Liver (tissue), 9 donors: ENCODE data around the gene PBOV1. TPM values are rescaled to one million over a fixed set of nuclear protein-coding genes. Genes with fewer than 3 reads are reported as not detected.

Source experiments
- DNase-seq: peaks from one replicate; pipeline ENCODE4 v3.0.0-alpha.2; 2017; ENCODE audit warnings: low spot score
- H3K27ac ChIP-seq, 2 donors: one replicate each; pipeline ENCODE4 v1.7.0; 2013; ENCODE audit warnings: inconsistent platforms in 2 of 2, low read length in 2 of 2, control low read depth in 1 of 2, low read depth in 1 of 2, mild to moderate bottlenecking in 1 of 2
- H3K27me3 ChIP-seq, 4 donors: one replicate each; pipeline versions ENCODE4 v1.6.1 to v1.7.0; 2013; ENCODE audit warnings: low read length in 3 of 4, inconsistent platforms in 1 of 4, mild to moderate bottlenecking in 1 of 4, moderate library complexity in 1 of 4; ENCODE audit not compliant: control insufficient read depth in 4 of 4, insufficient read depth in 4 of 4
- H3K36me3 ChIP-seq, 4 donors: one replicate each; pipeline versions ENCODE4 v1.6.1 to v1.7.0; 2013; ENCODE audit warnings: low read length in 3 of 4, mild to moderate bottlenecking in 3 of 4, low read depth in 1 of 4, moderate library complexity in 1 of 4; ENCODE audit not compliant: control insufficient read depth in 4 of 4, insufficient read depth in 3 of 4
- H3K4me1 ChIP-seq, 4 donors: one replicate each; pipeline versions ENCODE4 v1.6.1 to v1.7.0; 2013; ENCODE audit warnings: low read length in 3 of 4, mild to moderate bottlenecking in 3 of 4, moderate library complexity in 1 of 4; ENCODE audit not compliant: control insufficient read depth in 4 of 4, insufficient read depth in 4 of 4
- H3K4me3 ChIP-seq, 3 donors: one replicate each; pipeline versions ENCODE4 v1.6.1 to v1.7.0; 2013; ENCODE audit warnings: low read length in 3 of 3, control low read depth in 1 of 3, low read depth in 1 of 3, mild to moderate bottlenecking in 1 of 3
- H3K9ac ChIP-seq, 2 donors: one replicate each; pipeline ENCODE4 v1.7.0; 2013; ENCODE audit warnings: low read length in 2 of 2, mild to moderate bottlenecking in 2 of 2, moderate library complexity in 2 of 2, control low read depth in 1 of 2, low read depth in 1 of 2
- H3K9me3 ChIP-seq, 4 donors: one replicate each; pipeline versions ENCODE4 v1.6.1 to v1.7.0; 2013; ENCODE audit warnings: low read length in 3 of 4; ENCODE audit not compliant: control insufficient read depth in 4 of 4
- ATF3 ChIP-seq: IDR thresholded peaks from 2 replicates; pipeline ENCODE4 v1.6.1; 2016; ENCODE audit warnings: antibody characterized with exemption
- CTCF ChIP-seq: fragments of 150-350 bp; IDR thresholded peaks from 2 replicates; pipeline ENCODE4 v1.5.1; 2017; ENCODE audit warnings: improper control_type of control experiment, low read depth, low read length; ENCODE audit not compliant: missing input control
- EGR1 ChIP-seq, 2 donors: IDR thresholded peaks; 2 replicates each; pipeline ENCODE4 v1.6.1; 2016 to 2018; ENCODE audit warnings: antibody characterized with exemption in 2 of 2, low read depth in 2 of 2
- FOXA1 ChIP-seq: IDR thresholded peaks from 2 replicates; pipeline ENCODE4 v1.6.1; 2016; ENCODE audit warnings: antibody characterized with exemption
- FOXA2 ChIP-seq: IDR thresholded peaks from 2 replicates; pipeline ENCODE4 v1.6.1; 2016; ENCODE audit warnings: antibody characterized with exemption
- GABPA ChIP-seq, 2 donors: IDR thresholded peaks in 1 of 2; conservative IDR thresholded peaks in 1 of 2; 2 replicates each; pipeline ENCODE4 v1.6.1; 2016; ENCODE audit warnings: antibody characterized with exemption in 2 of 2, mild to moderate bottlenecking in 1 of 2, moderate library complexity in 1 of 2
- HNF4A ChIP-seq, 2 donors: conservative IDR thresholded peaks; 2 replicates each; pipeline ENCODE4 v1.6.1; 2016; ENCODE audit warnings: antibody characterized with exemption in 2 of 2, mild to moderate bottlenecking in 2 of 2
- HNF4G ChIP-seq: IDR thresholded peaks from 2 replicates; pipeline ENCODE4 v1.6.1; 2016; ENCODE audit warnings: antibody characterized with exemption
- JUND ChIP-seq, 2 donors: IDR thresholded peaks; 2 replicates each; pipeline ENCODE4 v1.6.1; 2016; ENCODE audit warnings: antibody characterized with exemption in 2 of 2
- MAX ChIP-seq: IDR thresholded peaks from 2 replicates; pipeline ENCODE4 v1.6.1; 2016; ENCODE audit warnings: antibody characterized with exemption
- NR2F2 ChIP-seq: IDR thresholded peaks from 2 replicates; pipeline ENCODE4 v1.6.1; 2016; ENCODE audit warnings: antibody characterized with exemption
- RAD21 ChIP-seq, 2 donors: IDR thresholded peaks; 2 replicates each; pipeline ENCODE4 v1.6.1; 2016; ENCODE audit warnings: antibody characterized with exemption in 2 of 2, mild to moderate bottlenecking in 2 of 2
- REST ChIP-seq: IDR thresholded peaks from 2 replicates; pipeline ENCODE4 v1.6.1; 2016; ENCODE audit warnings: antibody characterized with exemption, mild to moderate bottlenecking
- RXRA ChIP-seq, 2 donors: IDR thresholded peaks; 2 replicates each; pipeline ENCODE4 v1.6.1; 2017 to 2018; ENCODE audit warnings: antibody characterized with exemption in 2 of 2, mild to moderate bottlenecking in 1 of 2
- SP1 ChIP-seq: IDR thresholded peaks from 2 replicates; pipeline ENCODE4 v1.6.1; 2018; ENCODE audit warnings: antibody characterized with exemption, mild to moderate bottlenecking
- TAF1 ChIP-seq: conservative IDR thresholded peaks from 2 replicates; pipeline ENCODE4 v1.6.1; 2016; ENCODE audit warnings: antibody characterized with exemption, mild to moderate bottlenecking
- YY1 ChIP-seq: IDR thresholded peaks from 2 replicates; pipeline ENCODE4 v1.6.1; 2016; ENCODE audit warnings: antibody characterized with exemption, mild to moderate bottlenecking
- ZBTB33 ChIP-seq: IDR thresholded peaks from 2 replicates; pipeline ENCODE4 v1.6.1; 2016; ENCODE audit warnings: antibody characterized with exemption
- WGBS: extraction: QIAGEN DNeasy Blood & Tissue Kit; methylation state at CpG from one replicate; pipeline ENCODE4 v1.1.7; 2013; 5-methylcytosine and 5-hydroxymethylcytosine counted together
- polyA plus RNA-seq, 2 donors: library from polyadenylated mRNA; stranded (reverse) in 1 of 2; unstranded in 1 of 2; fragments of 200-250 nt in 1 of 2; fragments of >200 nt in 1 of 2; fragmentation: Nextera tagmentation in 1 of 2; extraction: Ambion mirVana in 1 of 2; gene quantifications; one replicate each; pipeline versions ENCODE4 v1.2.1 to v1.2.3, GENCODE V29; 2013 to 2015
- total RNA-seq, 2 donors: library from RNA; depleted of rRNA; stranded (reverse); fragments of >200 nt; gene quantifications; one replicate each; pipeline ENCODE4 v1.2.3, GENCODE V29; 2014
- donor health status: healthy.
- donor health status: healthy.
- donor health status: healthy.
- donor health status: healthy.
- donor health status: healthy.

PBOV1 gene
- total and polyA plus RNA-seq, 4 donors: not detected

- TF ChIP-seq ZBTB33 (no peak), HNF4A (conservative IDR thresholded peaks at IDR 0.05) (no peak), FOXA1 (no peak), TAF1 (no peak), NR2F2 (no peak), GABPA (IDR thresholded peaks at IDR 0.05 in 1 of 2, conservative IDR thresholded peaks at IDR 0.05 in 1 of 2) (no peak), FOXA2 (no peak), SP1 (no peak)
Measured at GRCh38 chr6:138183790-138184134, 34.5 kb downstream of the PBOV1 start (continued).

- WGBS: 77% methylated on average over 8 of the region's 8 CpGs
Measured at GRCh38 chr6:138182939-138183789, 35.1 kb downstream of the PBOV1 start.

More at GRCh38 chr6:138182939-138183789, 35.1 kb downstream of the PBOV1 start:
- H3K36me3 ChIP-seq: no peaks in the 10 kb centered on the region
- H3K9ac ChIP-seq: no peak overlapping the region
- no peak for DNase-seq
- no peaks in the 10 kb centered on the region for H3K27me3 ChIP-seq
- no peak overlapping the region for H3K27ac ChIP-seq
- TF ChIP-seq FOXA2 (no peak), HNF4A (conservative IDR thresholded peaks at IDR 0.05) (no peak), RAD21 (IDR thresholded peaks at IDR 0.05) (no peak), MAX (no peak), HNF4G (no peak), EGR1 (IDR thresholded peaks at IDR 0.05; ENCODE audit: low read depth in 2 of 2) (no peak), RXRA (IDR thresholded peaks at IDR 0.05) (no peak), YY1 (no peak), ATF3 (no peak), FOXA1 (no peak), SP1 (no peak), TAF1 (no peak), REST (no peak), ZBTB33 (no peak), JUND (IDR thresholded peaks at IDR 0.05) (no peak), CTCF (no peak), GABPA (IDR thresholded peaks at IDR 0.05 in 1 of 2, conservative IDR thresholded peaks at IDR 0.05 in 1 of 2) (no peak), NR2F2 (no peak)
- no peak overlapping the region for H3K4me3 ChIP-seq
- H3K4me1 ChIP-seq: no peaks in the 10 kb centered on the region
- peaks cover 0 to 4% (median under 1%) of the 10 kb centered on the region in 4 donors for H3K9me3 ChIP-seq
